Activated T-cell treated with anti-CD3 and anti-CD28 coated beads, Interleukin-2, amount 50 U/mL, for 24 hours (primary cell): ENCODE data around the gene SCNN1A.
A peak's percentile ranks its signal among the peaks of the same experiment; 100 is the strongest.

Source experiments
- DNase-seq: peaks from one replicate; pipeline ENCODE4 v3.0.0-alpha.2; 2020
- H3K27ac Mint-ChIP-seq: 2 replicates; pipeline ENCODE4 v1.8.0; 2020; ENCODE audit warnings: mild to moderate bottlenecking, mixed read lengths
- H3K27me3 Mint-ChIP-seq: 2 replicates; pipeline ENCODE4 v1.8.0; 2020; ENCODE audit warnings: mixed read lengths
- H3K36me3 Mint-ChIP-seq: 2 replicates; pipeline ENCODE4 v1.8.0; 2020; ENCODE audit warnings: low read depth, mixed read lengths
- H3K4me1 Mint-ChIP-seq: 2 replicates; pipeline ENCODE4 v1.8.0; 2020; ENCODE audit warnings: low read depth, mixed read lengths
- H3K4me3 Mint-ChIP-seq: 2 replicates; pipeline ENCODE4 v1.8.0; 2020; ENCODE audit warnings: mild to moderate bottlenecking, moderate library complexity, mixed read lengths
- H3K9me3 Mint-ChIP-seq: 2 replicates; pipeline ENCODE4 v1.8.0; 2020; ENCODE audit warnings: mixed read lengths

Gene SCNN1A

GRCh38 chr12:6375269-6376078 lies at the start of gene SCNN1A:
SCNN1A (minus strand) TSS chr12:6375563; CDS start chr12:6374783, 780 bp downstream.
- Mint-ChIP-seq H3K27ac (peak within 1 kb of the TSS; percentile 35), H3K4me1 (peaks cover 43% of the 10 kb centered on the region), H3K27me3 (no peaks in the 10 kb centered on the region), H3K9me3 (no peaks in the 10 kb centered on the region), H3K4me3 (peak within 1 kb of the TSS; percentile 48), H3K36me3 (no peaks in the 10 kb centered on the region)
- DNase-seq: no peak

GRCh38 chr12:6424866-6425265 lies 49.5 kb upstream of the SCNN1A start:
- Mint-ChIP-seq H3K9me3 (no peaks in the 10 kb centered on the region), H3K36me3 (no peaks in the 10 kb centered on the region), H3K4me3 (no peak overlapping the region), H3K4me1 (peaks cover 58% of the 10 kb centered on the region), H3K27ac (peak overlapping the region; percentile 86), H3K27me3 (no peaks in the 10 kb centered on the region)
- no peak for DNase-seq

- peak overlapping the region; percentile 32 for H3K4me3 Mint-ChIP-seq
- H3K27ac Mint-ChIP-seq: peak overlapping the region; percentile 87
- DNase-seq: no peak
- H3K9me3 Mint-ChIP-seq: no peaks in the 10 kb centered on the region
- H3K27me3 Mint-ChIP-seq: no peaks in the 10 kb centered on the region
- H3K36me3 Mint-ChIP-seq: no peaks in the 10 kb centered on the region
- peaks cover 52% of the 10 kb centered on the region for H3K4me1 Mint-ChIP-seq
Measured at GRCh38 chr12:6424008-6424347, 48.6 kb upstream of the SCNN1A start.

GRCh38 chr12:6423267-6424007 lies 48.1 kb upstream of the SCNN1A start:
- peak; percentile 80 for DNase-seq
- Mint-ChIP-seq H3K4me1 (peaks cover 50% of the 10 kb centered on the region), H3K27ac (peak overlapping the region; percentile 87), H3K4me3 (peak overlapping the region; percentile 32), H3K27me3 (no peaks in the 10 kb centered on the region), H3K9me3 (no peaks in the 10 kb centered on the region), H3K36me3 (no peaks in the 10 kb centered on the region)

GRCh38 chr12:6420364-6420763 lies 45.0 kb upstream of the SCNN1A start:
- no peak overlapping the region for H3K4me3 Mint-ChIP-seq
- H3K36me3 Mint-ChIP-seq: no peaks in the 10 kb centered on the region
- DNase-seq: no peak
- H3K27me3 Mint-ChIP-seq: no peaks in the 10 kb centered on the region
- no peak overlapping the region for H3K27ac Mint-ChIP-seq
- H3K4me1 Mint-ChIP-seq: peaks cover 29% of the 10 kb centered on the region
- no peaks in the 10 kb centered on the region for H3K9me3 Mint-ChIP-seq

- no peak overlapping the region for H3K27ac Mint-ChIP-seq
- DNase-seq: no peak
- no peaks in the 10 kb centered on the region for H3K36me3 Mint-ChIP-seq
Measured at GRCh38 chr12:6418796-6419195, 43.4 kb upstream of the SCNN1A start.

GRCh38 chr12:6416596-6416995 lies 41.2 kb upstream of the SCNN1A start:
- H3K27ac Mint-ChIP-seq: no peak overlapping the region
- no peak overlapping the region for H3K4me3 Mint-ChIP-seq
- no peaks in the 10 kb centered on the region for H3K36me3 Mint-ChIP-seq
- H3K9me3 Mint-ChIP-seq: no peaks in the 10 kb centered on the region
- H3K4me1 Mint-ChIP-seq: peaks cover 9% of the 10 kb centered on the region
- DNase-seq: no peak
- H3K27me3 Mint-ChIP-seq: no peaks in the 10 kb centered on the region

More at GRCh38 chr12:6418796-6419195, 43.4 kb upstream of the SCNN1A start:
- H3K9me3 Mint-ChIP-seq: no peaks in the 10 kb centered on the region
- H3K4me1 Mint-ChIP-seq: peaks cover 15% of the 10 kb centered on the region
- no peaks in the 10 kb centered on the region for H3K27me3 Mint-ChIP-seq
- no peak overlapping the region for H3K4me3 Mint-ChIP-seq

GRCh38 chr12:6407236-6407954 lies 32.0 kb upstream of the SCNN1A start:
- Mint-ChIP-seq H3K27ac (no peak overlapping the region), H3K4me1 (peaks cover 3% of the 10 kb centered on the region), H3K27me3 (no peaks in the 10 kb centered on the region), H3K9me3 (no peaks in the 10 kb centered on the region), H3K4me3 (no peak overlapping the region), H3K36me3 (no peaks in the 10 kb centered on the region)
- no peak for DNase-seq

GRCh38 chr12:6405963-6406362 lies 30.6 kb upstream of the SCNN1A start:
- Mint-ChIP-seq H3K27me3 (no peaks in the 10 kb centered on the region), H3K27ac (no peak overlapping the region), H3K36me3 (no peaks in the 10 kb centered on the region), H3K9me3 (no peaks in the 10 kb centered on the region), H3K4me3 (no peak overlapping the region), H3K4me1 (peaks cover 3% of the 10 kb centered on the region)
- no peak for DNase-seq

GRCh38 chr12:6404390-6404789 lies 29.0 kb upstream of the SCNN1A start:
- peaks cover 3% of the 10 kb centered on the region for H3K4me1 Mint-ChIP-seq
- H3K27me3 Mint-ChIP-seq: no peaks in the 10 kb centered on the region
- H3K9me3 Mint-ChIP-seq: no peaks in the 10 kb centered on the region
- DNase-seq: no peak
- H3K27ac Mint-ChIP-seq: no peak overlapping the region
- no peak overlapping the region for H3K4me3 Mint-ChIP-seq
- no peaks in the 10 kb centered on the region for H3K36me3 Mint-ChIP-seq

- Mint-ChIP-seq H3K4me1 (peaks cover 3% of the 10 kb centered on the region), H3K27me3 (no peaks in the 10 kb centered on the region), H3K9me3 (no peaks in the 10 kb centered on the region), H3K36me3 (no peaks in the 10 kb centered on the region), H3K4me3 (no peak overlapping the region), H3K27ac (no peak overlapping the region)
- no peak for DNase-seq
Measured at GRCh38 chr12:6399884-6400644, 24.7 kb upstream of the SCNN1A start.

GRCh38 chr12:6396031-6396430 lies 20.7 kb upstream of the SCNN1A start:
- Mint-ChIP-seq H3K27ac (no peak overlapping the region), H3K36me3 (no peaks in the 10 kb centered on the region), H3K27me3 (no peaks in the 10 kb centered on the region), H3K4me3 (no peak overlapping the region), H3K9me3 (no peaks in the 10 kb centered on the region), H3K4me1 (no peaks in the 10 kb centered on the region)
- DNase-seq: no peak

- H3K4me3 Mint-ChIP-seq: no peak overlapping the region
- H3K27ac Mint-ChIP-seq: no peak overlapping the region
- DNase-seq: no peak
- H3K36me3 Mint-ChIP-seq: no peaks in the 10 kb centered on the region
- H3K9me3 Mint-ChIP-seq: no peaks in the 10 kb centered on the region
- H3K4me1 Mint-ChIP-seq: no peaks in the 10 kb centered on the region
- no peaks in the 10 kb centered on the region for H3K27me3 Mint-ChIP-seq
Measured at GRCh38 chr12:6394398-6394797, 19.0 kb upstream of the SCNN1A start.

- no peaks in the 10 kb centered on the region for H3K9me3 Mint-ChIP-seq
- DNase-seq: no peak
- no peaks in the 10 kb centered on the region for H3K4me1 Mint-ChIP-seq
- H3K4me3 Mint-ChIP-seq: no peak overlapping the region
- H3K36me3 Mint-ChIP-seq: no peaks in the 10 kb centered on the region
- H3K27ac Mint-ChIP-seq: no peak overlapping the region
- no peaks in the 10 kb centered on the region for H3K27me3 Mint-ChIP-seq
Measured at GRCh38 chr12:6393109-6393508, 17.7 kb upstream of the SCNN1A start.
